HG03159 (cell line): ENCODE measurements around the gene CENPVL2.
"Not testable (repeated sequence)": the region's sequence is repeated elsewhere in the genome, so short reads cannot be mapped to it uniquely, and the experiment has no call there.

ENCODE experiments used
- ATAC-seq: cut with Tn5 transposase; IDR thresholded peaks from one replicate; pipeline ENCODE4 v1.9.1; 2021; ENCODE audit warnings: mild to moderate bottlenecking, moderate library complexity; ENCODE audit not compliant: unreplicated experiment

CENPVL2 gene

DNA sequence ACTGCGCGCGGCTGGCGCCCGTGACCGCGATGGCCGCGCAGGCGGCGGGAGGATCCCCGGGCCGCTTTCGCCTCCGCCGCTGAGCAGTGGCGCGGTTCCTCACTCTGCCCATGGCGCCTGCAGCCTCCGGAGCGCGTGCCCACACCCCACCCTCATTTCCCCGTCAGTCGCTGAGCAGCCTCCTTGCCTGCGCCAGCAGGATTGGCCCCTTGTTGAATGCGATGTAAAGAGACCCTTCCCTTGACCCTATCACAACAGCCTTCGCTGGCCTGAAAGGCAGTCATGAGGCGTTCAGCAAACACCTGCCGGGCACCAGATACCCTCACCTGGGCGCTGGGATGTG is at the start of gene CENPVL2:
Gene CENPVL2, minus strand, starts transcription at position 112 of the 343 bp plus-strand sequence. Its CDS starts 0 bp downstream, at position 112.
- not testable (repeated sequence) for ATAC-seq

DNA sequence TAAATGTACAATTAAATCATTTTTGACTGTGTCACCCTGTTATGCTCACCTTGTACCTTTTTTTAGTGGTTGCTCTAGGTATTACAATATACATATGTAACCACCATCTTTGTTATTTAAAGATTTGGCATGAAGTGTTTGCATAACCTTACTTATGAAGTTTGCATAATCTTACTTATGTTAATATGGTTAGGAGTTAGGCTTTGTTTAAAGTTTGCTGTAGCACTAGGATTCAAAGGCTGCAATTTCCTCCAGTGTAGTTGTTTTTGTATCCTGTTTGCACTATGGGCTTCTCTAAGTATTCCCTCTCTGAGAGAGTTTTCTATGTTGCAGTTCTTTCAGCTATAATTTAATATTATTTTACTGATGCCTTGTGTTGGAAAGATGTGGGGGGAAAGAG is 45.6 kb upstream of the CENPVL2 start:
- no peak for ATAC-seq

DNA sequence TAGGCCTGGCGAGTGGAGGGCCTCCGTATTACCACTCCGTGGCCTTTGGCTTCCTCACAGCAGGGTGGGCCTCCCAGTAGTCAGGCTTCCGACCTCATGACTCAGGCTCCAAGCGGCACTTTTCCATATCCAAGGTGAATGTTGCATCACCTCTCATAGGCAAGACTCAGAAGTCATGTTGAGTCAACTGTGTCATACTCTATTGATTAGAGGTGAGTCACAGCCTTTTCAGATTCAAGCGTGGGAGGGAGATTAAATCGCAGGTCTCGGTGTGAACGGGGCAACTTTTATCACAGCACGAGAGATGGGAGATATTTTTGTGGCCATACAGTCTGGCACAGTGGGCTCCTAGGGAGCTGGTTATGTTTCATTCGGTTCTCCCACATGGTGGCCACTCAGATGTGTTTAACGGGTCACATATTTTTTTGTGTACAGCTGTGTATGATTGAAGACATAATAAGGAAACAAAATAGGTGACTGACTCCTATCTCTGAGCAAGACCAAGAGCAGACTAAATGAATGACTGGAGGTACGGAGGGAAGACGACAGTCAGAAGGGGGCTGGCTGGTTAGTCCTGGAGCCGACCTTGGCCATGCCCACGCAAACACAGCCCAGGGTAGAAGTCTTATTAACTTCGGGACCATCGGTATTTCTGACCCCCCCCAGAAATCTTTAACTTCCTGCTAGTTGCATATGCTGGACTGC is 30.5 kb upstream of the CENPVL2 start:
- ATAC-seq: not testable (repeated sequence)

DNA sequence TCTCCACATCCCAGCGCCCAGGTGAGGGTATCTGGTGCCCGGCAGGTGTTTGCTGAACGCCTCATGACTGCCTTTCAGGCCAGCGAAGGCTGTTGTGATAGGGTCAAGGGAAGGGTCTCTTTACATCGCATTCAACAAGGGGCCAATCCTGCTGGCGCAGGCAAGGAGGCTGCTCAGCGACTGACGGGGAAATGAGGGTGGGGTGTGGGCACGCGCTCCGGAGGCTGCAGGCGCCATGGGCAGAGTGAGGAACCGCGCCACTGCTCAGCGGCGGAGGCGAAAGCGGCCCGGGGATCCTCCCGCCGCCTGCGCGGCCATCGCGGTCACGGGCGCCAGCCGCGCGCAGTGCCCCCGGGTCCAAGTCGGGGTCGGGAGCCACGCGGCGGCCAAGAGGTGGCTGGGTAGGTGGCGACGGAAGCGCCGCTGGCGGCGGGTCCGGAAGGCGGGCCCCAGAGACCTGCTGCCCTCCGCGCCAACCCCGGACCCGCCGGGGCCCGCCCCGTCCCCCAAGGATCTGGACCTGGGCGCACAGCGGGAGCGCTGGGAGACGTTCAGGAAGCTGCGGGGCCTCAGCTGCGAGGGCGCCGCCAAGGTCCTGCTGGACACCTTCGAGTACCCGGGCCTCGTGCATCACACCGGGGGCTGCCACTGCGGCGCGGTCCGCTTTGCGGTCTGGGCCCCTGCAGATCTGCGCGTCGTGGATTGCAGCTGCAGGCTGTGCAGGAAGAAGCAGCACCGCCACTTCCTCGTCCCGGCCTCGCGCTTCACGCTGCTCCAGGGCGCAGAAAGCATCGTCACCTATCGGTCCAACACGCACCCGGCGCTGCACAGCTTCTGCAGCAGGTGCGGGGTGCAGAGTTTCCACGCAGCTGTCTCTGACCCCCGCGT is 27.9 kb upstream of the CENPVL2 start, which contains the start of gene CENPVL1:
Gene CENPVL1, plus strand, starts transcription at position 236 of the 888 bp plus-strand sequence. Its CDS starts 0 bp downstream, at position 236.
- ATAC-seq: not testable (repeated sequence)

DNA sequence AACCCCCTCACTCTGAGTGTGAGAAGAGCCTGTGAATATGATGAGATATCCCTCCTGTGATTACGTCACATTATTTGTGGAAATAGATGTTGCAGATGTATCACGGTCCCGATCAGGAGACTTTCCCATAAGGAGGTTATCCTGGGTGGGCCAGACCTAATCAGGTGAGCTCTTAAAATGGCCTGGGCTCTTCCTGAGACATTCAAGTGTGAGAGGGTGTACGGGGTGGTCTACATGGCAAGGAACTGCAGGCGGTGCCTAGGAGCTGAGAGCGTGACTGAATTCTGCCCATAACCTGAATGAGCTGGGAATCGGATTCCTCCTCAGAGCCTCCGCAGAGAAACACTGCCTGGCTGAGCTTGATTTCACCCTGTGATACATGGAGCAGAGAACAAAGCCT is 14.8 kb upstream of the CENPVL2 start:
- ATAC-seq: no peak

DNA sequence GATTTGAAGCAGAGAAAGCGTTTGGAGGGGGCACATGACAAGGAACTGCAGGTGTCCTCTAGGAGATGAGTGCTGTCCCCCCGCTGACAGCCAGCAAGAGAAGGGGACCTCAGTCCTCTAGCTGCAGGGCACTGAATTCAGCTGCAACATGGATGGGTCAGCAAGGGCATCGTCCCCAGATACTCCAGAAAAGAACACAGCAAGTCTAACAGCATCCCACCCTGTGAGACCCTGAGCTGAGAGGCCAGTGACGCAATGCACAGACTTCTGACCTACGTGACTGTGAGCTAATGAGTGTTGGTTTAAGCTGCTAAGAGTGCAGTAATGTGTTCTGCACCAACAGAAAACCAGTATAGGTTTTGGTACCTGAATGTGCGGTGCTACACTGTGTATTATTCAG is 11.6 kb upstream of the CENPVL2 start:
- no peak for ATAC-seq

DNA sequence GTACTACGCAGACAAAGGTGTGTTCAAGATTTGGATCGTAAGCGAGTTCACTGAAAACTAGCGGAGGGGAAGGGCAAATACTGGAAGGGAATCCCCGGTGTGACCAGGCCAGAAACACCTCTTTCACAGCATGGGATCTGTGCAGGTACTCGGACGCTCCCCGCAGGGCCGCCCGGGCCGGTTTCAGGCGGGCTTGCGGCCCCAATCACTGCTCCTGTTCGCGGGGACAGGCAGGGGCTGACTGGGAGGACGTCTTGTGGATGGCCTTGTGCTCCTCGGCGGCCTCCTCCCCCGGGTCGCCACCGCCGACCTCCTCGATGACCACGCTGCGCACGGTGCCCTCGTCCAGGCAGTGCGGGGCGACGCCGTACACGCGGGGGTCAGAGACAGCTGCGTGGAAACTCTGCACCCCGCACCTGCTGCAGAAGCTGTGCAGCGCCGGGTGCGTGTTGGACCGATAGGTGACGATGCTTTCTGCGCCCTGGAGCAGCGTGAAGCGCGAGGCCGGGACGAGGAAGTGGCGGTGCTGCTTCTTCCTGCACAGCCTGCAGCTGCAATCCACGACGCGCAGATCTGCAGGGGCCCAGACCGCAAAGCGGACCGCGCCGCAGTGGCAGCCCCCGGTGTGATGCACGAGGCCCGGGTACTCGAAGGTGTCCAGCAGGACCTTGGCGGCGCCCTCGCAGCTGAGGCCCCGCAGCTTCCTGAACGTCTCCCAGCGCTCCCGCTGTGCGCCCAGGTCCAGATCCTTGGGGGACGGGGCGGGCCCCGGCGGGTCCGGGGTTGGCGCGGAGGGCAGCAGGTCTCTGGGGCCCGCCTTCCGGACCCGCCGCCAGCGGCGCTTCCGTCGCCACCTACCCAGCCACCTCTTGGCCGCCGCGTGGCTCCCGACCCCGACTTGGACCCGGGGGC is 567 bp downstream of the CENPVL2 start:
- ATAC-seq: not testable (repeated sequence)

DNA sequence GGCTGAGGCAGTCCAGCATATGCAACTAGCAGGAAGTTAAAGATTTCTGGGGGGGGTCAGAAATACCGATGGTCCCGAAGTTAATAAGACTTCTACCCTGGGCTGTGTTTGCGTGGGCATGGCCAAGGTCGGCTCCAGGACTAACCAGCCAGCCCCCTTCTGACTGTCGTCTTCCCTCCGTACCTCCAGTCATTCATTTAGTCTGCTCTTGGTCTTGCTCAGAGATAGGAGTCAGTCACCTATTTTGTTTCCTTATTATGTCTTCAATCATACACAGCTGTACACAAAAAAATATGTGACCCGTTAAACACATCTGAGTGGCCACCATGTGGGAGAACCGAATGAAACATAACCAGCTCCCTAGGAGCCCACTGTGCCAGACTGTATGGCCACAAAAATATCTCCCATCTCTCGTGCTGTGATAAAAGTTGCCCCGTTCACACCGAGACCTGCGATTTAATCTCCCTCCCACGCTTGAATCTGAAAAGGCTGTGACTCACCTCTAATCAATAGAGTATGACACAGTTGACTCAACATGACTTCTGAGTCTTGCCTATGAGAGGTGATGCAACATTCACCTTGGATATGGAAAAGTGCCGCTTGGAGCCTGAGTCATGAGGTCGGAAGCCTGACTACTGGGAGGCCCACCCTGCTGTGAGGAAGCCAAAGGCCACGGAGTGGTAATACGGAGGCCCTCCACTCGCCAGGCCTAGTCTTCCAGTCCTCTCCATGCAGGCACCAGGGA is 2.8 kb downstream of the CENPVL2 start:
- ATAC-seq: not testable (repeated sequence)

DNA sequence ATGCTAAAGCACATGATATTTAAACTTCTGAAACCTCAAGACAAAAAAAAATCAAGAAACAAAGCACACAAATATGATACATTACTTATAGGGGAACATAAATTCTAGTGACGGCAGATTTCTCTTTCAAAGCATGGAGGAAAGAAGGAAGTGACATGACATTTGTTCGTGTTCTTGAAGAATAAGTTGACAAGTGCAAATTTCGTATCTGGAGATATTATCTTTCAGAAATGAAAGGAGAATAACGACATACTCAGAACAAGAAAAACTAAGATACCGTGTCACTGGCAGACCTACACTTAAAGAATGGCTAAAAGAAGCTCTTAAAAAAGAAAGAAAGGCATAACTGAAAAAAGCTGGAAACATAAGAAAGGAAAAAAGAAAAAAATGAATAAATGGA is 16.6 kb downstream of the CENPVL2 start:
- ATAC-seq: no peak

DNA sequence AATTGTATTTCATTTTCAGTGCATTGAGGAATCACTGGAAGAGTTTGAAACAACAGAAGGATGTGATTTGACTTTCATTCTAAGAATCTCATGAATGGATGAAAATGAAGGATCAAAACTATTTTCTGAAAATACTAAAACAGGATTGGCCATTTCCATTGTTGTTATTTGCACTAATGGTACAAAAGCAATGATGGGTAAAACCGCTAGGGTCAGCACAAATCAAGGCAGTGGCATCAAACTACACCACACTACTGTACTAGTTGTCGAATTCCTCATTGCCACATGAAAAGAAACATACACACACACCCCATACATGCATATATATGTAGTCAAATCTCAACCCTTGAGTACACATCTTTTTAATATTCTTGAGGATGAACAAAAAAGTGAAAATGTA is 39.3 kb downstream of the CENPVL2 start:
- ATAC-seq: no peak

DNA sequence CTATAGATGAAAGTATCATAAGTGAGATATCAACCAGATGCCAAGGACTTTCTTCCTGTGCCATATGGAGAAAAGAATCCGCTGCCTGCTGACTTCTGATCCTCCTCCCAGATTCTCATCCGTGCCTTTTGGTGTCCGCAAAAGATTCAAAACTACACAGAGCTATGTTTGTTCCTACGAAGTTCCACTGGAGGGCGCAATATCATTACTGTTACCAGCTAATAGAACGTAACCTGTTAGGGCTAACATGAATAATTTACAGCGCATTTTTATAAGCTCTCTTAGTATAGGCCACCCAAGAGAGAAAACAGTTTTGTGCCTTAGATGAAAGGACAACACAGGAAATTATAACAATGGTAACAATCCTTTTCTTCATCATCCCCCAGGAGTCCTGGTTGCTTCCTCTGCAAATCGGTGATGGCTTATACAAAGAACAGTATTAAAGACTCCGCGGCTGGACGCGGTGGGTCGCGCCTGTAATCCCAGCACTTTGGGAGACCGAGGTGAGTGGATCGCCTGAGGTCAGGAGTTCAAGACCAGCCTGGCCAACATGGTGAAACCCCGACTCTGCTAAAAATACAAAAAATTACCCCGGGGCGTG is 41.1 kb downstream of the CENPVL2 start:
- no peak for ATAC-seq

DNA sequence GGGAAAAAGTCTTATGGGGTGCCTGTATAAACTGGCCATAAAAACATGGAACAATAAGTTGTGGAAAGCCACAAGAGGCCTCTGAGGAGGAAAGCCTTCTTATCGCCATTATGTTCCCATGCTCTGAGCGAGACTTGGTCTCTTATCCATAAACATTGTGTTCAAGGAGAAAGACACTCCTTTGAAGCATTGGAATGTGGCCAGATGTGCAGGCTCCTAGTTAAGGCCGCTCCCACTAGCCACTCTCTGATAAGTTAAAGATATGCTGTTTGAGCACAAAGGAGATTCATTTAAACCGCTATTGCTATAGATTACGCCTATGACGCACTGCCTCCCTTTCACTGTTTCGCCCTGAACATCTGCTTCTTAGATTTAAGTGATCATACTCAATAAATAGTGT is 46.1 kb downstream of the CENPVL2 start:
- ATAC-seq: not testable (repeated sequence)
